HCT116 (cell line): ENCODE results near the gene CTNNAL1. TPM values are rescaled to one million over a fixed set of nuclear protein-coding genes. Genes with fewer than 3 reads are reported as not detected.

Experiments
- ATAC-seq: fragments of 200-7000 bp; cut with Tn5 transposase; 2 replicates; pipeline ENCODE4 v1.9.1; 2020; ENCODE audit warnings: mild to moderate bottlenecking, moderate library complexity
- BruUV-seq: library from RNA; stranded (reverse); fragments of 400-500 nt; replicated peaks from 2 replicates; lab custom pipeline; 2021; lab: Mats Ljungman, UMichigan
- CTCF ChIA-PET: fragments of 300-600 bp; sonication (Branson Sonifier 250); formaldehyde crosslinking; loops from one replicate; lab custom pipeline; 2021; ENCODE audit warnings: antibody characterized with exemption; lab: Charles Lee
- POLR2A ChIA-PET: fragments of 300-600, 350-600 bp; sonication (Branson Sonifier 250); formaldehyde crosslinking; loops from one replicate; lab custom pipeline; 2021; ENCODE audit warnings: antibody characterized with exemption; lab: Charles Lee
- RAD21 ChIA-PET, 2 experiments: fragments of 300-600 bp; sonication (Branson Sonifier 250); formaldehyde crosslinking; loops; one replicate each; lab custom pipeline; 2023; ENCODE audit warnings: low total read pairs in 2 of 2; ENCODE audit not compliant: uncharacterized antibody in 2 of 2, unreplicated experiment in 2 of 2, low non-redundant PET in 1 of 2; lab: Charles Lee
- DNase-seq: peaks from one replicate; pipeline ENCODE4 v3.0.0-alpha.2; 2010; ENCODE audit warnings: low read depth, low spot score
- H2AFZ ChIP-seq: fragments of 200-600 bp; shearing (Covaris generic), sonication (generic); 2 replicates; pipeline ENCODE4 v1.6.1; 2017; ENCODE audit warnings: low read depth, mixed run types, mixed read lengths, antibody characterized with exemption, low read length; ENCODE audit not compliant: poor library complexity, severe bottlenecking
- H3K27ac ChIP-seq: 2 replicates; pipeline ENCODE4 v1.5.1; 2012; ENCODE audit warnings: low read depth, low read length
- H3K27me3 ChIP-seq: fragments of 200-600 bp; sonication (generic); 2 replicates; pipeline ENCODE4 v1.6.1; 2016; ENCODE audit warnings: mixed run types, low read length, mixed read lengths; ENCODE audit not compliant: insufficient read depth
- H3K36me3 ChIP-seq, 2 experiments: fragments of 200-500 bp in 1 of 2; fragments of 200-600 bp in 1 of 2; sonication (Bioruptor generic) in 1 of 2; sonication (generic) in 1 of 2; 2 replicates each; pipeline versions ENCODE4 v1.5.1 to v1.6.1; 2014 to 2016; ENCODE audit warnings: low read length in 2 of 2, inconsistent platforms in 1 of 2, mixed read lengths in 1 of 2, mixed run types in 1 of 2; ENCODE audit not compliant: insufficient read depth in 2 of 2, control insufficient read depth in 1 of 2
- H3K4me1 ChIP-seq, 2 experiments: fragments of 200-600 bp in 1 of 2; sonication (generic) in 1 of 2; 2 replicates each; pipeline versions ENCODE4 v1.5.1 to v1.6.1; 2012 to 2017; ENCODE audit warnings: low read length in 2 of 2, inconsistent platforms in 1 of 2, mild to moderate bottlenecking in 1 of 2, mixed read lengths in 1 of 2, mixed run types in 1 of 2, moderate library complexity in 1 of 2; ENCODE audit not compliant: insufficient read depth in 2 of 2, control insufficient read depth in 1 of 2
- H3K4me2 ChIP-seq: fragments of 200-600 bp; sonication (generic); 2 replicates; pipeline ENCODE4 v1.6.1; 2017; ENCODE audit warnings: mixed run types, low read length, mixed read lengths
- H3K4me3 ChIP-seq, 2 experiments: fragments of 200-600 bp in 1 of 2; sonication (generic) in 1 of 2; replicated peaks in 1 of 2; 2 replicates each; pipeline ENCODE4 v1.5.1; 2011 to 2016; ENCODE audit warnings: low read length in 2 of 2, control low read depth in 1 of 2, low read depth in 1 of 2, mild to moderate bottlenecking in 1 of 2, mixed read lengths in 1 of 2, mixed run types in 1 of 2
- H3K79me2 ChIP-seq: fragments of 200-600 bp; sonication (generic); 2 replicates; pipeline ENCODE4 v1.6.1; 2017; ENCODE audit warnings: mild to moderate bottlenecking, mixed run types, low read length, moderate library complexity, mixed read lengths; ENCODE audit not compliant: insufficient read depth
- H3K9ac ChIP-seq: fragments of 200-600 bp; sonication (generic); 2 replicates; pipeline ENCODE4 v1.6.1; 2016; ENCODE audit warnings: low read length, mixed read lengths
- H3K9me2 ChIP-seq: fragments of 200-600 bp; sonication (generic), shearing (Covaris generic); 2 replicates; pipeline ENCODE4 v1.6.1; 2017; ENCODE audit warnings: mixed run types, mild to moderate bottlenecking, moderate library complexity; ENCODE audit not compliant: insufficient read depth
- H3K9me3 ChIP-seq, 2 experiments: fragments of 200-500 bp in 1 of 2; fragments of 200-600 bp in 1 of 2; sonication (Bioruptor generic) in 1 of 2; sonication (generic) in 1 of 2; 2 replicates each; pipeline ENCODE4 v1.6.1; 2014 to 2017; ENCODE audit warnings: low read length in 2 of 2, mixed read lengths in 2 of 2, inconsistent platforms in 1 of 2, low read depth in 1 of 2, mild to moderate bottlenecking in 1 of 2, mixed run types in 1 of 2, moderate library complexity in 1 of 2; ENCODE audit not compliant: control insufficient read depth in 1 of 2, insufficient read depth in 1 of 2
- H4K20me1 ChIP-seq: fragments of 200-600 bp; sonication (generic), shearing (Covaris generic); 2 replicates; pipeline ENCODE4 v1.6.1; 2017; ENCODE audit warnings: mixed run types, mild to moderate bottlenecking, moderate library complexity; ENCODE audit not compliant: insufficient read depth
- CBX3 ChIP-seq: IDR thresholded peaks from 2 replicates; pipeline ENCODE4 v1.6.1; 2012; ENCODE audit warnings: low read depth
- CEBPB ChIP-seq: IDR thresholded peaks from 2 replicates; pipeline ENCODE4 v1.6.1; 2012; ENCODE audit warnings: low read depth
- EGR1 ChIP-seq: IDR thresholded peaks from 2 replicates; pipeline ENCODE4 v1.6.1; 2012; ENCODE audit warnings: low read depth
- EZH2phosphoT487 ChIP-seq: fragments of 200-600 bp; IDR thresholded peaks from 2 replicates; pipeline ENCODE4 v1.6.1; 2018; ENCODE audit warnings: antibody characterized with exemption, borderline replicate concordance
- FOSL1 ChIP-seq: IDR thresholded peaks from 2 replicates; pipeline ENCODE4 v1.6.1; 2012; ENCODE audit warnings: low read depth
- JUND ChIP-seq: IDR thresholded peaks from 2 replicates; pipeline ENCODE4 v1.6.1; 2012
- POLR2AphosphoS5 ChIP-seq: IDR thresholded peaks from 2 replicates; pipeline ENCODE4 v1.6.1; 2011; ENCODE audit warnings: mild to moderate bottlenecking, low read depth, low read length, moderate library complexity
- REST ChIP-seq: IDR thresholded peaks from 2 replicates; pipeline ENCODE4 v1.6.1; 2012; ENCODE audit warnings: low read depth
- SP1 ChIP-seq: IDR thresholded peaks from 2 replicates; pipeline ENCODE4 v1.6.1; 2012; ENCODE audit warnings: low read depth
- SRF ChIP-seq: IDR thresholded peaks from 2 replicates; pipeline ENCODE4 v1.6.1; 2012; ENCODE audit warnings: low read depth
- TCF7L2 ChIP-seq: IDR thresholded peaks from 2 replicates; pipeline ENCODE4 v1.7.0; 2011; ENCODE audit warnings: borderline replicate concordance, inconsistent platforms; ENCODE audit not compliant: insufficient read depth, insufficient read length; ENCODE audit errors: extremely low read depth
- ZFX ChIP-seq: fragments of 450-650 bp; IDR thresholded peaks from 2 replicates; pipeline ENCODE4 v1.6.1; 2017
- intact Hi-C: fragments of 100-400 bp; cut with micrococcal nuclease; formaldehyde crosslinking; loops from 2 replicates; pipeline ENCODE4 v1.10.0; 2022
- total RNA-seq: library from RNA; stranded (reverse); gene quantifications from one replicate; pipeline ENCODE4 v1.2.1, GENCODE V29; 2021; ENCODE audit not compliant: unreplicated experiment
- TF ChIP-seq, protein P1 (sequence below), 3 experiments: fragments of 200-600 bp in 1 of 3; sonication (generic) in 1 of 3; IDR thresholded peaks in 2 of 3; conservative IDR thresholded peaks in 1 of 3; 2 replicates each; pipeline ENCODE4 v1.5.1; 2012 to 2017; ENCODE audit warnings: low read depth in 2 of 3, low read length in 2 of 3, antibody characterized with exemption in 1 of 3, borderline replicate concordance in 1 of 3, control low read depth in 1 of 3, mild to moderate bottlenecking in 1 of 3, mixed read lengths in 1 of 3, mixed run types in 1 of 3, moderate library complexity in 1 of 3; ENCODE audit not compliant: insufficient read depth in 1 of 3
- TF ChIP-seq, protein P2 (sequence below): IDR thresholded peaks from 2 replicates; pipeline ENCODE4 v1.6.1; 2012

Gene CTNNAL1
- total RNA-seq, 1 experiment from 2014 or later = 87.2 TPM

- no peak for TF ChIP-seq CEBPB
- TF ChIP-seq EZH2phosphoT487 = no peak
- no peak for TF ChIP-seq JUND
- TF ChIP-seq SP1 = no peak
- TF ChIP-seq ZFX = no peak
- no peak for TF ChIP-seq CBX3
- TF ChIP-seq, all 23 proteins: peak for 0
- no peak overlapping the region for H2AFZ ChIP-seq
- ChIA-PET RAD21 (no interaction called here), POLR2A (no interaction called here), CTCF (no interaction called here)
- DNase-seq = no peak
- ATAC-seq = no peak
- no peak overlapping the region for H3K4me3 ChIP-seq
- no peaks in the 10 kb centered on the region for H3K9me2 ChIP-seq
- intact Hi-C loops = no loop called here
- H3K27ac ChIP-seq = no peak overlapping the region
- no peaks in the 10 kb centered on the region; a peak in 1 of 4 replicates for H3K9me3 ChIP-seq
- H4K20me1 ChIP-seq = no peaks in the 10 kb centered on the region
- H3K27me3 ChIP-seq = no peaks in the 10 kb centered on the region
- no peaks in the 10 kb centered on the region for H3K4me1 ChIP-seq
- no TSS peak for BruUV-seq
- peaks cover 6% of the 10 kb centered on the region; the same call in 1 of the 2 replicates for H3K79me2 ChIP-seq
- peaks cover 2 to 45% of the 10 kb centered on the region in 2 experiments; a peak in 3 of 4 replicates for H3K36me3 ChIP-seq
- H3K4me2 ChIP-seq = no peak overlapping the region
- no peak overlapping the region for H3K9ac ChIP-seq
These were observed 29.4 kb downstream of the CTNNAL1 start for GRCh38 chr9:108983885-108984284.

GRCh38 chr9:108980893-108981292 is 32.4 kb downstream of the CTNNAL1 start:
- Histone ChIP-seq H3K9me2 (no peaks in the 10 kb centered on the region), H3K27me3 (no peaks in the 10 kb centered on the region), H3K9ac (no peak overlapping the region), H3K79me2 (peaks cover 9% of the 10 kb centered on the region; the same call in 1 of the 2 replicates), H4K20me1 (no peaks in the 10 kb centered on the region), H3K36me3 (peaks cover 2 to 49% of the 10 kb centered on the region in 2 experiments; a peak in 3 of 4 replicates), H3K4me1 (no peaks in the 10 kb centered on the region), H3K4me2 (no peak overlapping the region), H3K9me3 (no peaks in the 10 kb centered on the region), H3K4me3 (no peak overlapping the region), H2AFZ (no peak overlapping the region), H3K27ac (no peak overlapping the region)
- RAD21 ChIA-PET = no interaction called here
- no peak for DNase-seq
- intact Hi-C loops = no loop called here
- TF ChIP-seq TCF7L2 (no peak), SRF (no peak), CEBPB (no peak), EGR1 (no peak), REST (no peak), FOSL1 (no peak), POLR2AphosphoS5 (no peak)
- TF ChIP-seq, protein P1, sequence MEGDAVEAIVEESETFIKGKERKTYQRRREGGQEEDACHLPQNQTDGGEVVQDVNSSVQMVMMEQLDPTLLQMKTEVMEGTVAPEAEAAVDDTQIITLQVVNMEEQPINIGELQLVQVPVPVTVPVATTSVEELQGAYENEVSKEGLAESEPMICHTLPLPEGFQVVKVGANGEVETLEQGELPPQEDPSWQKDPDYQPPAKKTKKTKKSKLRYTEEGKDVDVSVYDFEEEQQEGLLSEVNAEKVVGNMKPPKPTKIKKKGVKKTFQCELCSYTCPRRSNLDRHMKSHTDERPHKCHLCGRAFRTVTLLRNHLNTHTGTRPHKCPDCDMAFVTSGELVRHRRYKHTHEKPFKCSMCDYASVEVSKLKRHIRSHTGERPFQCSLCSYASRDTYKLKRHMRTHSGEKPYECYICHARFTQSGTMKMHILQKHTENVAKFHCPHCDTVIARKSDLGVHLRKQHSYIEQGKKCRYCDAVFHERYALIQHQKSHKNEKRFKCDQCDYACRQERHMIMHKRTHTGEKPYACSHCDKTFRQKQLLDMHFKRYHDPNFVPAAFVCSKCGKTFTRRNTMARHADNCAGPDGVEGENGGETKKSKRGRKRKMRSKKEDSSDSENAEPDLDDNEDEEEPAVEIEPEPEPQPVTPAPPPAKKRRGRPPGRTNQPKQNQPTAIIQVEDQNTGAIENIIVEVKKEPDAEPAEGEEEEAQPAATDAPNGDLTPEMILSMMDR (IDR thresholded peaks at IDR 0.05 in 2 of 3, conservative IDR thresholded peaks at IDR 0.05 in 1 of 3; ENCODE audit: borderline replicate concordance in 1 of 3, insufficient read depth in 1 of 3, low read depth in 2 of 3, low read length in 2 of 3) = no peak
- TF ChIP-seq, protein P2, sequence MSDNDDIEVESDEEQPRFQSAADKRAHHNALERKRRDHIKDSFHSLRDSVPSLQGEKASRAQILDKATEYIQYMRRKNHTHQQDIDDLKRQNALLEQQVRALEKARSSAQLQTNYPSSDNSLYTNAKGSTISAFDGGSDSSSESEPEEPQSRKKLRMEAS = no peak
- POLR2A ChIA-PET = no interaction called here
- no TSS peak for BruUV-seq
- ATAC-seq = no peak
- CTCF ChIA-PET = no interaction called here
